ENCODE results near the gene VAPA. TPM values are rescaled to one million over a fixed set of nuclear protein-coding genes. Genes with fewer than 3 reads are reported as not detected.
A peak's percentile ranks its signal among the peaks of the same experiment; 100 is the strongest.

VAPA gene
- total and polyA plus RNA-seq, 4 experiments from 2014 or later, result 113 to 280 (median 161) TPM

DNA sequence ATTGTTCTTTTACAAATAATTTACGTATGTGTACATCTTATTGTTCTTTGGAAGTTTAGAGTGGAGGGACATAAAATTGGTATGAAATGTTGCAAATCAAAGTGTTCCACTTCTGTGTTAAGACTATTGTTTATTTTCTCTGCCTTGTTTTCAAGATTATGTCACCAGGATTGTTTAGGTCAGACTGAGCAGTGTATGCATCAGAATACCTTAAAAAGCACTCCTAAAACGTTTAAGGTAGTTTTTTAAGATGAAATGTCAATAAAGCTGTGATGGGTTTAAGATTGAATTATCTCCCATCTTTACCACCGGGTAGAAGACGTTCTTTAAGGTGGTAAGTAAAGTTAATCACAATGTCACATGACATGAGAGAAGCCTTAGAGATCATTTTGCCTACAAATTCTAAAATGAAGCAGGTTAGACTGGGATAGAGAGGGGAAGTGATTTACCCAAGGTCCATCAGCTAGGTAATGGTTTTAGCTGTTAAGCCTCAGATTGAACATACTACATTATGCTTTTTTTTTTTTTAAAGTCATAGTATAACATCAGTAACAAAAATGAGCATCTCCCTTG, 10.6 kb downstream of the VAPA start:
- H3K36me3 Mint-ChIP-seq, result no peaks in the 10 kb centered on the region
- Histone ChIP-seq H3K4me1 (ENCODE audit: insufficient read depth, low read length) (peaks cover 97% of the 10 kb centered on the region), H3K4me3 (ENCODE audit: low read length in 2 of 2) (no peak overlapping the region), H3K27ac (ENCODE audit: low read depth, low read length) (no peak overlapping the region), H3K36me3 (ENCODE audit: insufficient read depth, low read length) (no peaks in the 10 kb centered on the region), H3K9me3 (ENCODE audit: control insufficient read depth in 1 of 2, low read length in 2 of 2) (no peaks in the 10 kb centered on the region), H3K27me3 (ENCODE audit: insufficient read depth, low read length) (no peaks in the 10 kb centered on the region)
- ChIA-PET CTCF (ENCODE audit: partially characterized antibody) (interaction anchor here (1.2 kb wide), 1 partner anchor 32 kb away, joined by 3 read pairs; no protein-coding TSS in a partner anchor), POLR2A (ENCODE audit: partially characterized antibody) (interaction anchor here (1.0 to 2.3 kb wide), 3 partner anchors 10 to 601 kb away, joined by 3 to 27 read pairs (median 3); partner anchors contain the start of genes NAPG and VAPA)
- H3K4me1 Mint-ChIP-seq, result peaks cover 50 to 53% (median 52%) of the 10 kb centered on the region in 4 donors
- no peaks in the 10 kb centered on the region for H3K27me3 Mint-ChIP-seq
- intact Hi-C loops (cut with micrococcal nuclease), result loop anchor here (5.0 kb wide), 1 partner anchor 33 kb away; no protein-coding TSS in a partner anchor
- peak overlapping the region in 6 of 8 donors; percentile 46 to 73 (median 66) for H3K4me3 Mint-ChIP-seq
- H3K27ac Mint-ChIP-seq, result peak overlapping the region in 2 of 7 donors; percentile 45 to 64
- H3K9me3 Mint-ChIP-seq, result no peaks in the 10 kb centered on the region
- no peak for DNase-seq

DNA sequence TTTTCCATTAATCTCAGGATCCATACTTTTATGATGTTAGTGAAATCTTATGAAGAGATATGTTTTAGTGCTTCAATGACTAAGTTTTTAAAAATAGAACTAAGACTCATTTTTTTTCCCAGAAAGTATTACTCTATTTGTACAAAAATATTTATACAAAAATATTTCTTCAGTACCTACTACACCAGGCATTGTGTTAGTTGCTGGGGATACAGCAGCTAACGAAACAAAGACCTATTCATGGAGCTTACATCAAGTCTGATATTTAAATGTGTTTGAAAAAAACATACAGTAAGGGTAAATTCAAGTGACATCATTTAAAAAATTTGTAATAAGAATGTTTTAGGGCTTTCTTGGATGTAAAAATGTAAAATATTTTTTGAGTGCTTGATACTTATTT, 11.6 kb downstream of the VAPA start:
- no peak overlapping the region for H3K27ac Mint-ChIP-seq

DNA sequence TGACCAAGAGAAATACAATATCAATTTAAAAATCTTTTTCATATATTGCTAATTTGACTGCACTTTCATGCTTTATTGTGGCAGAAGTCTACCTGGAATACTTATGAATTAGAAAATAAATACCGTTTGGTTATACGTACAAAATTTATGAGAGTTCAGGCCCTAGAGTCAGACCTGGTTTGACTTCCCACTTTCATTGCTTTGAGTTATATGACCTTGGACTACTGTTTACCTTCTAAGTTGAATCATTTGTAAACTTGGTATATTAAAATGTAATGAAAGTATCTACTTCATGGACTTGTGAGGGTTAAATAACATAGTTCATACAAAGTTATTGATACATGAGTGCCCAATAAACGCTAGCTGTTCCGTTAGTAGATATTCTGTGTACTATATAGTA, 12.0 kb downstream of the VAPA start:
- DNase-seq, result no peak
- peaks cover 55 to 58% (median 56%) of the 10 kb centered on the region in 4 donors for H3K4me1 Mint-ChIP-seq
- intact Hi-C loops (cut with micrococcal nuclease), result loop anchor here (1.0 kb wide), 1 partner anchor 9 kb away; no protein-coding TSS in a partner anchor

More for the DNA sequence above, 11.6 kb downstream of the VAPA start:
- peaks cover 54 to 56% (median 55%) of the 10 kb centered on the region in 4 donors for H3K4me1 Mint-ChIP-seq
- H3K9me3 ChIP-seq (ENCODE audit: control insufficient read depth in 1 of 2, low read length in 2 of 2), result no peaks in the 10 kb centered on the region
- no peaks in the 10 kb centered on the region for H3K36me3 Mint-ChIP-seq
- ChIA-PET POLR2A (ENCODE audit: partially characterized antibody) (interaction anchor here (2.6 kb wide), 1 partner anchor 11 kb away, joined by 21 read pairs; the partner anchor contains the start of gene VAPA), CTCF (ENCODE audit: partially characterized antibody) (no interaction called here)
- no peak for DNase-seq
- no peak overlapping the region for H3K4me3 ChIP-seq (ENCODE audit: low read length in 2 of 2)
- H3K4me1 ChIP-seq (ENCODE audit: insufficient read depth, low read length), result peaks cover 96% of the 10 kb centered on the region
- H3K27ac ChIP-seq (ENCODE audit: low read depth, low read length), result no peak overlapping the region
- no peaks in the 10 kb centered on the region for H3K36me3 ChIP-seq (ENCODE audit: insufficient read depth, low read length)
- no peaks in the 10 kb centered on the region for H3K9me3 Mint-ChIP-seq
- no peaks in the 10 kb centered on the region for H3K27me3 ChIP-seq (ENCODE audit: insufficient read depth, low read length)
- no peaks in the 10 kb centered on the region for H3K27me3 Mint-ChIP-seq
- no peak overlapping the region for H3K4me3 Mint-ChIP-seq
- intact Hi-C loops (cut with micrococcal nuclease), result no loop called here

DNA sequence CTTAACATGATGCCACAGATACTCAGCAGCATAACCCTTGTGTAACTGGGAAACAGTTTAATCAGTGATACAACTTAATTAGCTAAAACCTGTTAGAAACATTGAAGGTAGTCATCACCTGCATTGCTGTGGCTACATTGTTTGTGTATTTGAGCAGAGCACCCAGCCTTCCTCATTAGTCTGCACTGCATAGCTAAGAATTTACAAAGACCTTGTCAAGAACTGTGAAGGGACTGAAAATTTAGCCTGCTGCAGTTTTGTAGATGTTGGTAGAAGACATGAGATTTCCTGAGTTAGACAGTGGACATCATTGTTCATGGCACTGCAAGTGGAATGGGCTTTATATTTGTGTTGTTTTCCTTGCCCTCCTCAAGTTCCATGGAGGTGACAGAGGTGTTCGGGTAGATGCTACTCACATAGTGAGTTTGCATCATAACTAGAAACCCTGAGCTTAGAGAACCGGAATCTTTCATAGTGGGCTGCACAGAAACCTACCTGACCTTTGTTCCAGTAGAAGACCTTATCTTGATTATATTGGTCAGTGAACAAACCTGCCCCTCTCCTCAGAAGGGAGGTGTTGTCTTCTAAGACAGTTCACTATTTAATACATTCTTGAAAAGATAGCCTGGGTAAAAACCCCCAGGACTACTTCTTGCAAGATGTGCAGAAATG, 12.5 kb downstream of the VAPA start:
- Mint-ChIP-seq H3K9me3 (no peaks in the 10 kb centered on the region), H3K27ac (peak overlapping the region in 2 of 7 donors; percentile 31 to 39), H3K4me1 (peaks cover 59 to 63% (median 61%) of the 10 kb centered on the region in 4 donors), H3K27me3 (no peaks in the 10 kb centered on the region), H3K36me3 (peaks cover under 1 to 2% of the 10 kb centered on the region in 2 donors), H3K4me3 (peak overlapping the region in 4 of 8 donors; percentile 30 to 62 (median 48))
- H3K36me3 ChIP-seq (ENCODE audit: insufficient read depth, low read length), result no peaks in the 10 kb centered on the region
- ChIA-PET CTCF (ENCODE audit: partially characterized antibody) (interaction anchor here (1.9 kb wide), 1 partner anchor 11 kb away, joined by 4 read pairs; no protein-coding TSS in a partner anchor), POLR2A (ENCODE audit: partially characterized antibody) (interaction anchor here (2.6 kb wide), 1 partner anchor 12 kb away, joined by 21 read pairs; the partner anchor contains the start of gene VAPA)
- H3K4me1 ChIP-seq (ENCODE audit: insufficient read depth, low read length), result peaks cover 96% of the 10 kb centered on the region
- no peak overlapping the region for H3K27ac ChIP-seq (ENCODE audit: low read depth, low read length)
- intact Hi-C loops (cut with micrococcal nuclease), result loop anchor here (1.0 kb wide), 1 partner anchor 10 kb away; no protein-coding TSS in a partner anchor
- no peaks in the 10 kb centered on the region for H3K27me3 ChIP-seq (ENCODE audit: insufficient read depth, low read length)
- H3K9me3 ChIP-seq (ENCODE audit: control insufficient read depth in 1 of 2, low read length in 2 of 2), result no peaks in the 10 kb centered on the region
- DNase-seq, result no peak
- H3K4me3 ChIP-seq (ENCODE audit: low read length in 2 of 2), result no peak overlapping the region

More for the DNA sequence above, 12.0 kb downstream of the VAPA start:
- no peaks in the 10 kb centered on the region for H3K9me3 Mint-ChIP-seq
- H3K27me3 Mint-ChIP-seq, result no peaks in the 10 kb centered on the region
- CTCF ChIA-PET (ENCODE audit: partially characterized antibody), result interaction anchor here (1.9 kb wide), 1 partner anchor 11 kb away, joined by 4 read pairs; no protein-coding TSS in a partner anchor
- Histone ChIP-seq H3K4me3 (ENCODE audit: low read length in 2 of 2) (no peak overlapping the region), H3K9me3 (ENCODE audit: control insufficient read depth in 1 of 2, low read length in 2 of 2) (no peaks in the 10 kb centered on the region), H3K36me3 (ENCODE audit: insufficient read depth, low read length) (no peaks in the 10 kb centered on the region), H3K4me1 (ENCODE audit: insufficient read depth, low read length) (peaks cover 96% of the 10 kb centered on the region), H3K27me3 (ENCODE audit: insufficient read depth, low read length) (no peaks in the 10 kb centered on the region), H3K27ac (ENCODE audit: low read depth, low read length) (no peak overlapping the region)
- POLR2A ChIA-PET (ENCODE audit: partially characterized antibody), result interaction anchor here (2.6 kb wide), 1 partner anchor 11 kb away, joined by 21 read pairs; the partner anchor contains the start of gene VAPA
- no peaks in the 10 kb centered on the region for H3K36me3 Mint-ChIP-seq
- H3K4me3 Mint-ChIP-seq, result peak overlapping the region in 1 of 8 donors; percentile 30
- H3K27ac Mint-ChIP-seq, result no peak overlapping the region

DNA sequence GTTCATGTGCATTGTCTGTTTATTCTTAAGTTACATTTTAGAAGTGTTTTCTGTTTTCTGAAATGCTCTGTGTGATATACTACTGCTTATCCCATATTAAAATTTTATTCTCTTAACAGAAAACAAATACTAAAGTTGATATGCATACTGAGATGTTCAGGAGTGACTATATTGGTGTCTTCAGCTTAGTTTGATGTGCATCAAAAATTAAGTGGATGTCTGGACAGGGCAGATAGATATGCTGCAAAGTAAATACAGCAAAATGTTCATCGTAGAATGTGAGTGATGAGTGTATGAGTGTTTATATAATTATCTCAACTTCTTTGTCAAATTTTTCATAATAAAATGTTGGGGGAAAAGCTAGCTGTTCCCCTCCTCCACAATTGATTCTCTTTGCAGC, 13.2 kb downstream of the VAPA start:
- Histone ChIP-seq H3K27ac (ENCODE audit: low read depth, low read length) (no peak overlapping the region), H3K4me1 (ENCODE audit: insufficient read depth, low read length) (peaks cover 97% of the 10 kb centered on the region), H3K4me3 (ENCODE audit: low read length in 2 of 2) (no peak overlapping the region), H3K36me3 (ENCODE audit: insufficient read depth, low read length) (no peaks in the 10 kb centered on the region), H3K27me3 (ENCODE audit: insufficient read depth, low read length) (no peaks in the 10 kb centered on the region), H3K9me3 (ENCODE audit: control insufficient read depth in 1 of 2, low read length in 2 of 2) (no peaks in the 10 kb centered on the region)
- Mint-ChIP-seq H3K4me1 (peaks cover 55 to 68% (median 64%) of the 10 kb centered on the region in 4 donors), H3K36me3 (peaks cover 2 to 6% of the 10 kb centered on the region in 2 donors), H3K27me3 (no peaks in the 10 kb centered on the region), H3K4me3 (peak overlapping the region in 5 of 8 donors; percentile 27 to 52 (median 36)), H3K9me3 (no peaks in the 10 kb centered on the region), H3K27ac (peak overlapping the region in 3 of 7 donors; percentile 29 to 43 (median 39))
- CTCF ChIA-PET (ENCODE audit: partially characterized antibody), result interaction anchor here (1.9 kb wide), 1 partner anchor 12 kb away, joined by 4 read pairs; no protein-coding TSS in a partner anchor
- intact Hi-C loops (cut with micrococcal nuclease), result loop anchor here (1.0 kb wide), 1 partner anchor 11 kb away; no protein-coding TSS in a partner anchor
- POLR2A ChIA-PET (ENCODE audit: partially characterized antibody), result interaction anchor here (2.6 kb wide), 1 partner anchor 12 kb away, joined by 21 read pairs; the partner anchor contains the start of gene VAPA
- DNase-seq, result no peak

DNA sequence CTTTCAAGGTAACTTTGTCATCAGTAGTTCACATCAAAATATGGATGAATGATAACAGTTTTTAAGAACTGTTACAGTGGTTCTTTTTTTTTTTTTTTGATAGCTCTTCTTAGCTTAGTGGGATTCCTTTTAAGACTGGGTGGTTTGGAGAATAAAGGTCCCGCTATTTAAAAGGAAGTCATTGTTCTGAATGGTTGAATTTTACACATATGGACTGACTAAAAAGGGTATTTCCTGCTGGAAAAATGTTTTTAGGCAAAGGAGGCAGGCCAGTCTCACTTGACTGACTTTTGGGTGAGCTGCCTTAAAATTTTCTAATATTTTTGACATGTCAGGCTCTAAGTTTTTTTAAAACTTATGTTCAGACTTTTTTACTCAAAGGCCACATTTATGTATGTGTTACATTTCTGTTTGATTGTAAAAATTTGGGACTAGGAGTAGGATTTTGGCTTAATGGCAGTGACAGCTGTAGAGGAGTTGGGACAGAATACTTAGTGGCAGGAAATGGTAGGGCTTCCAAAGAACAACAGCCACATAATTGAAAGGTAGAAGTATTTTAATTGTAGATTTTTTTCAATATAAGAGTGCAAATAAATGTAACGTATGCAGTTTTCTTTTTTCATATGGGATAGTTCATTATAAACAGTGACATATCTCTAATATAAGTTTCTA, 13.7 kb downstream of the VAPA start:
- Histone ChIP-seq H3K27me3 (ENCODE audit: insufficient read depth, low read length) (no peaks in the 10 kb centered on the region), H3K9me3 (ENCODE audit: control insufficient read depth in 1 of 2, low read length in 2 of 2) (no peaks in the 10 kb centered on the region), H3K4me3 (ENCODE audit: low read length in 2 of 2) (no peak overlapping the region), H3K36me3 (ENCODE audit: insufficient read depth, low read length) (no peaks in the 10 kb centered on the region), H3K27ac (ENCODE audit: low read depth, low read length) (no peak overlapping the region), H3K4me1 (ENCODE audit: insufficient read depth, low read length) (peaks cover 96% of the 10 kb centered on the region)
- H3K9me3 Mint-ChIP-seq, result no peaks in the 10 kb centered on the region
- intact Hi-C loops (cut with micrococcal nuclease), result no loop called here
- DNase-seq, result no peak
- H3K27ac Mint-ChIP-seq, result peak overlapping the region in 2 of 7 donors; percentile 39 to 87
- H3K27me3 Mint-ChIP-seq, result no peaks in the 10 kb centered on the region
- CTCF ChIA-PET (ENCODE audit: partially characterized antibody), result interaction anchor here (1.9 kb wide), 1 partner anchor 12 kb away, joined by 4 read pairs; no protein-coding TSS in a partner anchor
- H3K4me3 Mint-ChIP-seq, result peak overlapping the region in 6 of 8 donors; percentile 2 to 52 (median 48)
- POLR2A ChIA-PET (ENCODE audit: partially characterized antibody), result interaction anchor here (2.6 kb wide), 1 partner anchor 13 kb away, joined by 21 read pairs; the partner anchor contains the start of gene VAPA
- peaks cover 8 to 11% of the 10 kb centered on the region in 2 donors for H3K36me3 Mint-ChIP-seq
- H3K4me1 Mint-ChIP-seq, result peaks cover 52 to 72% (median 65%) of the 10 kb centered on the region in 4 donors
